Measurements from ENCODE around the gene SLC25A38. TPM values are rescaled to one million over a fixed set of nuclear protein-coding genes. Genes with fewer than 3 reads are reported as not detected.

Gene SLC25A38
- total and polyA plus RNA-seq, 9 of the 15 experiments (the other 6 are each of a cell fraction or from before 2014, with no cell fraction given) = 13.5 to 51.1 (median 30.6) TPM

- no peak for TF ChIP-seq RNF219 (CRISPR knock-in tag; IDR thresholded peaks at IDR 0.05)
- TF ChIP-seq, protein P1, sequence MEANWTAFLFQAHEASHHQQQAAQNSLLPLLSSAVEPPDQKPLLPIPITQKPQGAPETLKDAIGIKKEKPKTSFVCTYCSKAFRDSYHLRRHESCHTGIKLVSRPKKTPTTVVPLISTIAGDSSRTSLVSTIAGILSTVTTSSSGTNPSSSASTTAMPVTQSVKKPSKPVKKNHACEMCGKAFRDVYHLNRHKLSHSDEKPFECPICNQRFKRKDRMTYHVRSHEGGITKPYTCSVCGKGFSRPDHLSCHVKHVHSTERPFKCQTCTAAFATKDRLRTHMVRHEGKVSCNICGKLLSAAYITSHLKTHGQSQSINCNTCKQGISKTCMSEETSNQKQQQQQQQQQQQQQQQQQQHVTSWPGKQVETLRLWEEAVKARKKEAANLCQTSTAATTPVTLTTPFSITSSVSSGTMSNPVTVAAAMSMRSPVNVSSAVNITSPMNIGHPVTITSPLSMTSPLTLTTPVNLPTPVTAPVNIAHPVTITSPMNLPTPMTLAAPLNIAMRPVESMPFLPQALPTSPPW (CRISPR knock-in tag; IDR thresholded peaks at IDR 0.05) = peak; percentile 58
- no peak for TF ChIP-seq ZNF282 (CRISPR knock-in tag; IDR thresholded peaks at IDR 0.05)
- TF ChIP-seq, protein P2, sequence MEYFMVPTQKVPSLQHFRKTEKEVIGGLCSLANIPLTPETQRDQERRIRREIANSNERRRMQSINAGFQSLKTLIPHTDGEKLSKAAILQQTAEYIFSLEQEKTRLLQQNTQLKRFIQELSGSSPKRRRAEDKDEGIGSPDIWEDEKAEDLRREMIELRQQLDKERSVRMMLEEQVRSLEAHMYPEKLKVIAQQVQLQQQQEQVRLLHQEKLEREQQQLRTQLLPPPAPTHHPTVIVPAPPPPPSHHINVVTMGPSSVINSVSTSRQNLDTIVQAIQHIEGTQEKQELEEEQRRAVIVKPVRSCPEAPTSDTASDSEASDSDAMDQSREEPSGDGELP (CRISPR knock-in tag; IDR thresholded peaks at IDR 0.05; ENCODE audit: borderline replicate concordance) = peak; percentile 59; the same call in 1 of the 2 replicates
- 0 out of 2 replicates have a peak, but pooled peaks have one; percentile 33 for TF ChIP-seq NFIC (IDR thresholded peaks at IDR 0.05)
- TF ChIP-seq HEY1 (CRISPR knock-in tag; IDR thresholded peaks at IDR 0.05; ENCODE audit: borderline replicate concordance) = no peak
- no peak; the same call in 1 of the 2 replicates for TF ChIP-seq SIN3B (IDR thresholded peaks at IDR 0.05; ENCODE audit: low read depth)
- TF ChIP-seq, protein P3, sequence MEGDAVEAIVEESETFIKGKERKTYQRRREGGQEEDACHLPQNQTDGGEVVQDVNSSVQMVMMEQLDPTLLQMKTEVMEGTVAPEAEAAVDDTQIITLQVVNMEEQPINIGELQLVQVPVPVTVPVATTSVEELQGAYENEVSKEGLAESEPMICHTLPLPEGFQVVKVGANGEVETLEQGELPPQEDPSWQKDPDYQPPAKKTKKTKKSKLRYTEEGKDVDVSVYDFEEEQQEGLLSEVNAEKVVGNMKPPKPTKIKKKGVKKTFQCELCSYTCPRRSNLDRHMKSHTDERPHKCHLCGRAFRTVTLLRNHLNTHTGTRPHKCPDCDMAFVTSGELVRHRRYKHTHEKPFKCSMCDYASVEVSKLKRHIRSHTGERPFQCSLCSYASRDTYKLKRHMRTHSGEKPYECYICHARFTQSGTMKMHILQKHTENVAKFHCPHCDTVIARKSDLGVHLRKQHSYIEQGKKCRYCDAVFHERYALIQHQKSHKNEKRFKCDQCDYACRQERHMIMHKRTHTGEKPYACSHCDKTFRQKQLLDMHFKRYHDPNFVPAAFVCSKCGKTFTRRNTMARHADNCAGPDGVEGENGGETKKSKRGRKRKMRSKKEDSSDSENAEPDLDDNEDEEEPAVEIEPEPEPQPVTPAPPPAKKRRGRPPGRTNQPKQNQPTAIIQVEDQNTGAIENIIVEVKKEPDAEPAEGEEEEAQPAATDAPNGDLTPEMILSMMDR (IDR thresholded peaks at IDR 0.05 in 2 of 3, conservative IDR thresholded peaks at IDR 0.05 in 1 of 3; ENCODE audit: insufficient read depth in 2 of 3, low read depth in 1 of 3, low read length in 3 of 3) = peak in 2 of 3 experiments; percentile 7 to 11; a peak in 1 of 6 replicates
- peak; percentile 64; the same call in 1 of the 2 replicates for TF ChIP-seq PHF8 (IDR thresholded peaks at IDR 0.05; ENCODE audit: borderline replicate concordance, low read length)
- TF ChIP-seq NEUROD1 (IDR thresholded peaks at IDR 0.05; ENCODE audit: borderline replicate concordance, low read depth, low read length, partially characterized antibody) = peak; percentile 54
- TF ChIP-seq, protein P4, sequence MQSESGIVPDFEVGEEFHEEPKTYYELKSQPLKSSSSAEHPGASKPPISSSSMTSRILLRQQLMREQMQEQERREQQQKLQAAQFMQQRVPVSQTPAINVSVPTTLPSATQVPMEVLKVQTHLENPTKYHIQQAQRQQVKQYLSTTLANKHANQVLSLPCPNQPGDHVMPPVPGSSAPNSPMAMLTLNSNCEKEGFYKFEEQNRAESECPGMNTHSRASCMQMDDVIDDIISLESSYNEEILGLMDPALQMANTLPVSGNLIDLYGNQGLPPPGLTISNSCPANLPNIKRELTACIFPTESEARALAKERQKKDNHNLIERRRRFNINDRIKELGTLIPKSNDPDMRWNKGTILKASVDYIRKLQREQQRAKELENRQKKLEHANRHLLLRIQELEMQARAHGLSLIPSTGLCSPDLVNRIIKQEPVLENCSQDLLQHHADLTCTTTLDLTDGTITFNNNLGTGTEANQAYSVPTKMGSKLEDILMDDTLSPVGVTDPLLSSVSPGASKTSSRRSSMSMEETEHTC (IDR thresholded peaks at IDR 0.05) = 0 out of 2 replicates have a peak, but pooled peaks have one; percentile 22
- TF ChIP-seq FOS (IDR thresholded peaks at IDR 0.05; ENCODE audit: extremely low read depth, insufficient read length) = peak; percentile 96
- peak; percentile 82; the same call in 1 of the 2 replicates for TF ChIP-seq SP1 (CRISPR knock-in tag; IDR thresholded peaks at IDR 0.05)
Observed at GRCh38 chr3:39383881-39384664, 903 bp downstream of the SLC25A38 start (continued).

All from K562 (cell line).